ENCODE data around the gene CDH4.

The CDH4 gene

DNA sequence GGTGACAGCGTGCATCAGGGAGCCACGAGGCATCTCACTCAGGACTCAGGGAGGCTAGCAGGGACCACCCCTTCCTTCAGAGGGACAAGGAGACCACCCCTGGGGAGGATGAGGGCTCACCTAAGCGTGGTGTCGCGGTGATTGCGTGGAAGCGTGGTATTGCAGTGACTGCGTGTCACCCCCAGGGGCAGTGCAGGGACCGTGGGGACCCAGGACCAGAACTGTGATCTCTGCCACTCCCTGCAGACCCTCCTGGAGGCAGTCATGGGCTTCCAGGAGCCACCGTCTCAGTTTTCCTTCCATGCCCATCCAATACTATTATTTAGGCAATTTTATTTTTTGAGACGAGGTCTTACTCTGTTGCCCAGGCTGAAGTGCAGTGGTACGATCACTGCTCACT, 666.5 kb downstream of the CDH4 start:
- DNase-seq: no peak

DNA sequence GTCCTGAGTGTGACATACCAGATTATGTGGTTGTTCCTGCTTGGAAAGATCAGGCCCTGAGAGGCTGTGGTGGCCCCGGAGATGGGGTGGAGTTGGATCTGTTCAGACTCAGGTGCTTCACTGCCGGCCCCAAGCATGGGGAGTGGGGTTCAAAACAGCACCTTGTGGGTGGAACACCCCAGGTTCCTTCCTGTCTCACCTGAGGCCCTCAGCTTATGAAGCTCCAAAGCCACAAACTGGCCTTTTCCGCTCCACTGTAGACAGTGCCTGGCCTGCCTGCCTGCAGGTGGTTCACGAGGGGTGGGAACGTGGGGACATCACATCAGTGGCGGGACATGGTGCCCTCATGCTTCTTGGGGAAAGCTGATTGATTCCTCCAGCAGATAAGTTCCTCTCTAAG, 667.2 kb downstream of the CDH4 start:
- DNase-seq: no peak

DNA sequence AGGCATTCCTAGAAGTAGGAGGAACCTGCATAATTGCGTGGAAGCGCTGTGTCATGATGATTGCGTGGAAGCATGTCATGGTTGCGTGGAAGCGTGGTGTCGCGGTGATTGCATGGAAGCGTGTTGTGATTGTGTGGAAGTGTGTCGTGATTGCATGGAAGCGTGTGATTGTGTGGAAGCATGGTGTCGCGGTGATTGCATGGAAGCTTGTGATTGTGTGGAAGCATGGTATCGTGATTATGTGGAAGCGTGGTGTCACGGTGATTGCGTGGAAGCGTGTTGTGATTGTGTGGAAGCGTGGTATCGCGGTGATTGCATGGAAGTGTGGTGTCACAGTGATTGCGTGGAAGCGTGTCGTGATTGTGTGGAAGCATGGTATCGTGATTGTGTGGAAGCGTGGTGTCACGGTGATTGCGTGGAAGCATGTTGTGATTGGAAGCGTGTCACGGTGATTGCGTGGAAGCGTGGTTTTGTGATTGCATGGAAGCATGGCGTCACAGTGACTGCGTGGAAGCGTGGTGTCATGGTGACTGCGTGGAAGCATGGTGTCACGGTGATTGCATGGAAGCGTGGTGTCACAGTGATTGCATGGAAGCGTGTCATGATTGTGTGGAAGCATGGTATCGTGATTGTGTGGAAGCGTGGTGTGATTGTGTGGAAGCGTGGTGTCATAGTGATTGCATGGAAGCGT, 667.8 kb downstream of the CDH4 start:
- no peak for DNase-seq

GRCh38 chr20:61922411-61922810, 670.4 kb downstream of the CDH4 start:
- no peak for DNase-seq

- no peak for DNase-seq
These were observed 670.9 kb downstream of the CDH4 start for GRCh38 chr20:61922936-61923335.

DNA sequence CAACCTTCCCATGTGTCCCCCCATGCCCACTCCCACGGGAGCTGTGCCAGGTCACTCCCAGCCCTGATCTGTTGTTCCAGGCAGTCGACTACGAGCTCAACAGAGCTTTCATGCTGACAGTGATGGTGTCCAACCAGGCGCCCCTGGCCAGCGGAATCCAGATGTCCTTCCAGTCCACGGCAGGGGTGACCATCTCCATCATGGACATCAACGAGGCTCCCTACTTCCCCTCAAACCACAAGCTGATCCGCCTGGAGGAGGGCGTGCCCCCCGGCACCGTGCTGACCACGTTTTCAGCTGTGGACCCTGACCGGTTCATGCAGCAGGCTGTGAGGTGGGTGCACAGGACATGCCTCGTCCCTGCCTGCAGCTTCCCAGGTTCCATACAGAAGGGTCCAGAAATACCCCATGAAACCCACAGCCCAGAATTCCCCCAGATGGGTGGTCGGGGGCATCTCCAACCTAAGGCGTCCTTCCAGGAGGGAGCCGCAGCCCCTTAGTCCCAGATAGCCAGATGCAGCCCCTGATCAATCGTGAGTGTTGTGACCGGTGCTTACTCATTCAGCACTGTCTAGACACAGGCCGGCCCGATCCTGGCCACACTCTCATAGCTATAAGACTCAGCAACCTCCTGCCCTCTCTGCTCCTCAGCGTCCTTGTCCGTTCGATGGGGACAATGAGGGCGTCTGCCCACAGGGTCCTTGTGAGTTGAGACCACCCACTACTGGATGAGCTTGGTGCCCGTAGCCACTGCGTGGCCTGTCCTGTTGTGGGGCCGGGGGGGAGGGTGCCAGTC, 671.5 kb downstream of the CDH4 start:
- DNase-seq: no peak

- no peak for DNase-seq
These were observed 672.3 kb downstream of the CDH4 start for GRCh38 chr20:61924211-61924857.

- no peak for DNase-seq
These were observed 672.9 kb downstream of the CDH4 start for GRCh38 chr20:61924858-61925554.

DNA sequence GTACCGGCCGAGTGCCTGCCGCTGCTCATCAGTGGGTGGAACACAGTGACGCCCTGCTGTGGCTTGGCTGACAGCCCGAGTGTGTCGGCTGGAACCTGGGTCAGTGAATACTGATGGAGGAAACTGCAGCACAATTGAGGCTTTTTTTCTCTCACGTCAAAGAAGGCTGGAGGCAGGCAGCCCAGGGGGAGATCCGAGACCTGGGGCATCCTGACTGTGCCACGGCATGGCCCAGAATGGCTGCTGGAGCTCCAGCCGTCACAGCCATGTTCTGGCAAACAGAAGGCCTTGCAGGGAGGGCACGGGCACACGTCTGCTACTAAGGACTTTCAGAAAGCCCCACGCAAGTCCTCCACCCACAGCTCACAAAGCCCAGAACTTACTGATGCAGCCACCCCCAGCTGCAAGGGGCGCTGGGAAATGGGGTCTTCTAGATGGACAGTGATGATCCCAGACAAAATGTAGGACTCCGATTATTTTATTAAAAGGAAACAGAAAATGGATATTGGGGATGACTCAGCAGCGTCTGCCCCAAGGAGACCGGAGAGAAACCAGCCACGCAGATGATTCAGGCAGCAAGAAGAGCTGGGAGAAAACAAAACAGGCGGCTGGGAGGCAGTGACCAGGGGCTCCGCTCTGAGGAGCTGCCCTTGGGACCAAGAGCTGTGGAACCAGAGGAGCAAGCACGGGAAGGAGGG, 673.6 kb downstream of the CDH4 start:
- DNase-seq: peak; percentile 32

GRCh38 chr20:61926253-61926613, 674.2 kb downstream of the CDH4 start:
- no peak for DNase-seq

GRCh38 chr20:61926796-61927192, 674.7 kb downstream of the CDH4 start:
- no peak for DNase-seq

GRCh38 chr20:61927193-61927825, 675.2 kb downstream of the CDH4 start:
- no peak for DNase-seq

DNA sequence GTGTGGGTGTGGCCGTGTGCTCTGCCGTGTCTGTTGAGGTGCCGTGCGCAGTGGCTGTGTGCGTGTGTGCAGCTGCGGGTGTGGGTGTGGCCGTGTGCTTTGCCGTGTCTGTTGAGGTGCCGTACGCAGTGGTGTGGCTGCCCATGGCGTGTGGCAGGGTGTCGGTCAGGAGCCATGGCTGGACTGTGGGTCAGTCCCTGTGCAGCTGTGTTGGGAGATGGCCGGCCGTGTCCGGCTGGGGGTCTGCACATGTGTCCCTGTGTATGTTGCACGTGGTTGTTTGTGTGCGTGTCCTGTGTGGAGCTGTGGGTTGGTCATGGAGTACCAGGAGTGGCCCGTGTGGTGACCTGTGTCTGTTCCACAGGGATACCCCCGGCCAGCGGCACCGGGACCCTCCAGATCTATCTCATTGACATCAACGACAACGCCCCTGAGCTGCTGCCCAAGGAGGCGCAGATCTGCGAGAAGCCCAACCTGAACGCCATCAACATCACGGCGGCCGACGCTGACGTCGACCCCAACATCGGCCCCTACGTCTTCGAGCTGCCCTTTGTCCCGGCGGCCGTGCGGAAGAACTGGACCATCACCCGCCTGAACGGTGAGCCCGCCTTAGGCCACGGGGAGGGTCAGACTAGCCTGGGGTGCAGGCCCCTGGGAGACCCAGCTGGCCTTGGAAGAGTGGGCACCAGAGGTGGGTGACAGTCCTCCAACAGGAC, 675.9 kb downstream of the CDH4 start:
- no peak for DNase-seq

GRCh38 chr20:61929561-61929960, 677.5 kb downstream of the CDH4 start:
- DNase-seq: no peak

GRCh38 chr20:61929971-61930666, 678.1 kb downstream of the CDH4 start:
- DNase-seq: no peak

- no peak for DNase-seq
These were observed 678.9 kb downstream of the CDH4 start for GRCh38 chr20:61930776-61931475.

- DNase-seq: no peak
These were observed 679.6 kb downstream of the CDH4 start for GRCh38 chr20:61931476-61932198.

DNA sequence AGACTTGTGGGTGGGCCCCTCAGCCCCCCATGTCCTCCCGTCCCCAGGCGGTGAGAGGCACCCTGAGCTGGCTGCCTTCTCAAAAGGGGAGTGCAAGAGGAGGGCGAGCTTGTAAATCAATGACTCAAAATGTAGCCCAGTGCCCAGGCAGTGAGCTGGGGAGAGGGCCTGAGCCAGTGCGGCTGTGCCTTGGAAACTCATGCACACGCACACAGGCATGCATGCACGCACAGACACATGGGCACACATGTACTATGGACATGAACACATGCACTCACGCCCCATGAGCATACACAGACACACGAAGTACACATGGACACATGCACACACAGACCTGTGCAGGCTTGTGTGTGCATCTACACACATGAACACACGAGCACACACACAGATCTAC, 680.1 kb downstream of the CDH4 start:
- no peak for DNase-seq

GRCh38 chr20:61932711-61933480, 680.8 kb downstream of the CDH4 start:
- DNase-seq: no peak

Measured in NCI-H748 treated with DMSO at 0.1 percent for 48 hours (cell line).